ENCODE data around the gene BEND6.

DNA sequence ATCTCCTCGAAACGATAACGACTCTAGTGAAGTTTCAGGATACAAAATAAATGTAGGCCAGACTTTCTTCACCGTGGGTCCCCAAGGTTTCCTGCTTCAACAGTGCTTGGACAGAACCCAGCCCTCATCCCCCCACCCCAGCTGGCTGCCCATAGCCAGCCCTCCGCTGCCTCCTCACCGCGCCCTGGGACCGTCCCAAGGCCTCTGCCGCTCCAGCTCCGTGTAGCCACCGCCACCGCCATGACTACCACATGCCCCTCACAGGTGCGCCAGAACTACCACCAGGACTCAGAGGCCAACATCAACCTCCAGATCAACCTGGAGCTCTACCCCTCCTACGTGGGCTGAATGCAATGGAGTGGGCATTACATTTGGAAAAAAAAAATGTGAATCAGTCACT lies 49.4 kb downstream of the BEND6 start:
- TF ChIP-seq, protein P1, sequence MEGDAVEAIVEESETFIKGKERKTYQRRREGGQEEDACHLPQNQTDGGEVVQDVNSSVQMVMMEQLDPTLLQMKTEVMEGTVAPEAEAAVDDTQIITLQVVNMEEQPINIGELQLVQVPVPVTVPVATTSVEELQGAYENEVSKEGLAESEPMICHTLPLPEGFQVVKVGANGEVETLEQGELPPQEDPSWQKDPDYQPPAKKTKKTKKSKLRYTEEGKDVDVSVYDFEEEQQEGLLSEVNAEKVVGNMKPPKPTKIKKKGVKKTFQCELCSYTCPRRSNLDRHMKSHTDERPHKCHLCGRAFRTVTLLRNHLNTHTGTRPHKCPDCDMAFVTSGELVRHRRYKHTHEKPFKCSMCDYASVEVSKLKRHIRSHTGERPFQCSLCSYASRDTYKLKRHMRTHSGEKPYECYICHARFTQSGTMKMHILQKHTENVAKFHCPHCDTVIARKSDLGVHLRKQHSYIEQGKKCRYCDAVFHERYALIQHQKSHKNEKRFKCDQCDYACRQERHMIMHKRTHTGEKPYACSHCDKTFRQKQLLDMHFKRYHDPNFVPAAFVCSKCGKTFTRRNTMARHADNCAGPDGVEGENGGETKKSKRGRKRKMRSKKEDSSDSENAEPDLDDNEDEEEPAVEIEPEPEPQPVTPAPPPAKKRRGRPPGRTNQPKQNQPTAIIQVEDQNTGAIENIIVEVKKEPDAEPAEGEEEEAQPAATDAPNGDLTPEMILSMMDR (IDR thresholded peaks at IDR 0.05), result no peak
- no peak for TF ChIP-seq POLR2A (IDR thresholded peaks at IDR 0.05)

All from vagina (tissue), 2 donors.